ENCODE measurements around the gene TNN.

The TNN gene

GRCh38 chr1:175147569-175147968 is 79.9 kb downstream of the TNN start:
- no peak for DNase-seq

GRCh38 chr1:175148068-175148467 is 80.4 kb downstream of the TNN start:
- no peak for DNase-seq

GRCh38 chr1:175150596-175151319 is 83.1 kb downstream of the TNN start:
- no peak for DNase-seq

- DNase-seq: peak; percentile 66
These were observed 84.5 kb downstream of the TNN start for GRCh38 chr1:175152006-175152652.

- peak; percentile 84 for DNase-seq
These were observed 87.2 kb downstream of the TNN start for GRCh38 chr1:175154629-175155472.

- DNase-seq: no peak
These were observed 87.8 kb downstream of the TNN start for GRCh38 chr1:175155473-175155856.

- no peak for DNase-seq
These were observed 88.3 kb downstream of the TNN start for GRCh38 chr1:175155936-175156335.

GRCh38 chr1:175157200-175157599 is 89.6 kb downstream of the TNN start:
- DNase-seq: no peak

GRCh38 chr1:175158170-175158591 is 90.5 kb downstream of the TNN start:
- DNase-seq: no peak

- DNase-seq: no peak
These were observed 95.3 kb downstream of the TNN start for GRCh38 chr1:175162955-175163354.

- no peak for DNase-seq
These were observed 96.1 kb downstream of the TNN start for GRCh38 chr1:175163702-175164101.

GRCh38 chr1:175164751-175165150 is 97.1 kb downstream of the TNN start:
- DNase-seq: no peak

- DNase-seq: no peak
These were observed 99.1 kb downstream of the TNN start for GRCh38 chr1:175166746-175167145.

- DNase-seq: no peak
These were observed 100.2 kb downstream of the TNN start for GRCh38 chr1:175167861-175168260.

GRCh38 chr1:175168782-175169181 is 101.1 kb downstream of the TNN start:
- no peak for DNase-seq

GRCh38 chr1:175169286-175170018 is 101.8 kb downstream of the TNN start:
- no peak for DNase-seq

- no peak for DNase-seq
These were observed 103.6 kb downstream of the TNN start for GRCh38 chr1:175171036-175171913.

- no peak for DNase-seq
These were observed 104.9 kb downstream of the TNN start for GRCh38 chr1:175172503-175172902.

GRCh38 chr1:175173531-175173930 is 105.9 kb downstream of the TNN start:
- DNase-seq: no peak

GRCh38 chr1:175174309-175175102 is 106.9 kb downstream of the TNN start:
- no peak for DNase-seq

GRCh38 chr1:175176246-175176645 is 108.6 kb downstream of the TNN start:
- DNase-seq: no peak
